ENCODE data around the gene TOP2B. TPM values are rescaled to one million over a fixed set of nuclear protein-coding genes. Genes with fewer than 3 reads are reported as not detected.

TOP2B gene
- polyA plus RNA-seq, 1 donor (not counting 4 experiments of a cell fraction or from before 2014, with no cell fraction given) = 71.8 TPM

GRCh38 chr3:25620493-25620892 is 44.2 kb downstream of the TOP2B start:
- H3K79me2 ChIP-seq (ENCODE audit: control insufficient read depth, insufficient read depth, low read length) = no peaks in the 10 kb centered on the region
- no peak for TF ChIP-seq CTCF (optimal IDR thresholded peaks at IDR 0.05 in 1 of 3, IDR thresholded peaks at IDR 0.05 in 1 of 3, conservative IDR thresholded peaks at IDR 0.05 in 1 of 3; ENCODE audit: extremely low read depth in 1 of 3, insufficient read depth in 2 of 3, low read length in 3 of 3)
- no peak for TF ChIP-seq EZH2 (IDR thresholded peaks at IDR 0.05; ENCODE audit: low read length)
- FAIRE-seq (no peak), DNase-seq (ENCODE audit: low read depth, low spot score) (no peak)
- H3K9me3 ChIP-seq (ENCODE audit: control insufficient read depth, low read depth, low read length) = no peaks in the 10 kb centered on the region
- no peaks in the 10 kb centered on the region for H3K27me3 ChIP-seq (ENCODE audit: control insufficient read depth, extremely low read depth, insufficient read depth, low read length)
- H3K27ac ChIP-seq (ENCODE audit: control insufficient read depth, insufficient read depth, low read length) = no peak overlapping the region
- no peak overlapping the region for H2AFZ ChIP-seq (ENCODE audit: control insufficient read depth, low read length)
- no peaks in the 10 kb centered on the region for H3K9me1 ChIP-seq (ENCODE audit: control insufficient read depth, extremely low read depth, insufficient read depth, low read length)
- no peak overlapping the region for H3K4me3 ChIP-seq (ENCODE audit: control insufficient read depth in 2 of 3, extremely low read depth in 1 of 3, insufficient read depth in 2 of 3, low read depth in 1 of 3, low read length in 3 of 3)
- H3K4me1 ChIP-seq (ENCODE audit: control insufficient read depth, extremely low read depth, insufficient read depth, low read length) = peaks cover 5% of the 10 kb centered on the region
- dilution Hi-C loops (cut with MboI; ENCODE audit: extremely low pct_ligation_motif_present, low sequenced_read_pairs) = no loop called here
- H3K9ac ChIP-seq (ENCODE audit: control insufficient read depth, extremely low read depth, insufficient read depth, low read length) = no peak overlapping the region
- H3K36me3 ChIP-seq (ENCODE audit: control insufficient read depth in 2 of 2, extremely low read depth in 1 of 2, insufficient read depth in 2 of 2, low read length in 2 of 2) = peaks cover 0 to 1% of the 10 kb centered on the region in 2 experiments
- H3K4me2 ChIP-seq (ENCODE audit: control insufficient read depth, extremely low read depth, insufficient read depth, low read depth, low read length) = no peak overlapping the region
- no peaks in the 10 kb centered on the region for H4K20me1 ChIP-seq (ENCODE audit: control insufficient read depth, extremely low read depth, insufficient read depth, low read length)

GRCh38 chr3:25619382-25619781 is 45.3 kb downstream of the TOP2B start:
- Histone ChIP-seq H3K9ac (ENCODE audit: control insufficient read depth, extremely low read depth, insufficient read depth, low read length) (no peak overlapping the region), H3K4me1 (ENCODE audit: control insufficient read depth, extremely low read depth, insufficient read depth, low read length) (peaks cover 5% of the 10 kb centered on the region), H3K9me1 (ENCODE audit: control insufficient read depth, extremely low read depth, insufficient read depth, low read length) (no peaks in the 10 kb centered on the region), H3K27ac (ENCODE audit: control insufficient read depth, insufficient read depth, low read length) (no peak overlapping the region), H3K4me2 (ENCODE audit: control insufficient read depth, extremely low read depth, insufficient read depth, low read depth, low read length) (no peak overlapping the region), H3K79me2 (ENCODE audit: control insufficient read depth, insufficient read depth, low read length) (no peaks in the 10 kb centered on the region), H2AFZ (ENCODE audit: control insufficient read depth, low read length) (no peak overlapping the region), H3K36me3 (ENCODE audit: control insufficient read depth in 2 of 2, extremely low read depth in 1 of 2, insufficient read depth in 2 of 2, low read length in 2 of 2) (peaks cover 0 to 1% of the 10 kb centered on the region in 2 experiments), H3K27me3 (ENCODE audit: control insufficient read depth, extremely low read depth, insufficient read depth, low read length) (no peaks in the 10 kb centered on the region), H3K4me3 (ENCODE audit: control insufficient read depth in 2 of 3, extremely low read depth in 1 of 3, insufficient read depth in 2 of 3, low read depth in 1 of 3, low read length in 3 of 3) (no peak overlapping the region), H3K9me3 (ENCODE audit: control insufficient read depth, low read depth, low read length) (no peaks in the 10 kb centered on the region), H4K20me1 (ENCODE audit: control insufficient read depth, extremely low read depth, insufficient read depth, low read length) (no peaks in the 10 kb centered on the region)
- FAIRE-seq (no peak), DNase-seq (ENCODE audit: low read depth, low spot score) (no peak)
- dilution Hi-C loops (cut with MboI; ENCODE audit: extremely low pct_ligation_motif_present, low sequenced_read_pairs) = no loop called here
- TF ChIP-seq EZH2 (IDR thresholded peaks at IDR 0.05; ENCODE audit: low read length) = no peak
- TF ChIP-seq CTCF (optimal IDR thresholded peaks at IDR 0.05 in 1 of 3, IDR thresholded peaks at IDR 0.05 in 1 of 3, conservative IDR thresholded peaks at IDR 0.05 in 1 of 3; ENCODE audit: extremely low read depth in 1 of 3, insufficient read depth in 2 of 3, low read length in 3 of 3) = no peak
